HPDE6-E6E7 (cell line): ENCODE measurements around the gene ZNF286A.
"Not testable (repeated sequence)": the region's sequence is repeated elsewhere in the genome, so short reads cannot be mapped to it uniquely, and the experiment has no call there.

Experiments
- DNase-seq: peaks from one replicate; pipeline ENCODE4 v3.0.0; 2011; ENCODE audit warnings: missing footprints; ENCODE audit errors: extremely low spot score

The ZNF286A gene

GRCh38 chr17:15699413-15699924 lies at the start of gene ZNF286A:
ZNF286A (plus strand) TSS chr17:15699752; CDS start chr17:15700330, 578 bp downstream.
- peak; percentile 98 for DNase-seq

GRCh38 chr17:15649861-15650421 lies 49.6 kb upstream of the ZNF286A start:
- DNase-seq: no peak

- DNase-seq: no peak
Observed at GRCh38 chr17:15650741-15651582, 48.6 kb upstream of the ZNF286A start.

- peak; percentile 91 for DNase-seq
Observed at GRCh38 chr17:15651583-15652110, 47.9 kb upstream of the ZNF286A start.

- DNase-seq: no peak
Observed at GRCh38 chr17:15652960-15653359, 46.6 kb upstream of the ZNF286A start.

- DNase-seq: not testable (repeated sequence)
Observed at GRCh38 chr17:15654401-15654800, 45.2 kb upstream of the ZNF286A start.

- DNase-seq: no peak
Observed at GRCh38 chr17:15654886-15655561, 44.5 kb upstream of the ZNF286A start.

GRCh38 chr17:15657868-15658267 lies 41.7 kb upstream of the ZNF286A start:
- DNase-seq: no peak

- no peak for DNase-seq
Observed at GRCh38 chr17:15658296-15658695, 41.3 kb upstream of the ZNF286A start.

- no peak for DNase-seq
Observed at GRCh38 chr17:15659236-15659635, 40.3 kb upstream of the ZNF286A start.

- DNase-seq: no peak
Observed at GRCh38 chr17:15659663-15660062, 39.9 kb upstream of the ZNF286A start.

- DNase-seq: no peak
Observed at GRCh38 chr17:15660077-15660476, 39.5 kb upstream of the ZNF286A start.

- no peak for DNase-seq
Observed at GRCh38 chr17:15662681-15663080, 36.9 kb upstream of the ZNF286A start.

- no peak for DNase-seq
Observed at GRCh38 chr17:15663176-15663575, 36.4 kb upstream of the ZNF286A start.

- no peak for DNase-seq
Observed at GRCh38 chr17:15663691-15664090, 35.9 kb upstream of the ZNF286A start.

GRCh38 chr17:15669526-15669925 lies 30.0 kb upstream of the ZNF286A start:
- DNase-seq: not testable (repeated sequence)

GRCh38 chr17:15674640-15675039 lies 24.9 kb upstream of the ZNF286A start:
- not testable (repeated sequence) for DNase-seq

- not testable (repeated sequence) for DNase-seq
Observed at GRCh38 chr17:15675991-15676390, 23.6 kb upstream of the ZNF286A start.

- DNase-seq: not testable (repeated sequence)
Observed at GRCh38 chr17:15683135-15683534, 16.4 kb upstream of the ZNF286A start.

- not testable (repeated sequence) for DNase-seq
Observed at GRCh38 chr17:15683824-15684478, 15.6 kb upstream of the ZNF286A start, which contains the start of gene TRIM16. TRIM16 (minus strand) TSS chr17:15684311; CDS start chr17:15651609, 32,702 bp downstream.

- not testable (repeated sequence) for DNase-seq
Observed at GRCh38 chr17:15687494-15687893, 12.1 kb upstream of the ZNF286A start.
